SK-N-SH (cell line): ENCODE results near the gene ESRRA. TPM values are rescaled to one million over a fixed set of nuclear protein-coding genes. Genes with fewer than 3 reads are reported as not detected.

Source experiments
- CTCF ChIA-PET: fragments of 300-600, 350-600 bp; formaldehyde crosslinking; extraction: SDS; loops from one replicate; lab custom pipeline; 2021; lab: Yijun Ruan, JAX
- POLR2A ChIA-PET: fragments of 350-600 bp; sonication (Branson Sonifier 250); formaldehyde crosslinking; extraction: SDS; loops from one replicate; lab custom pipeline; 2020; ENCODE audit warnings: antibody characterized with exemption, inconsistent platforms; lab: Yijun Ruan, JAX
- DNase-seq: peaks from one replicate; pipeline ENCODE4 v3.0.0; 2012
- H2AFZ ChIP-seq: fragments of 200-600 bp; sonication (generic); 2 replicates; pipeline ENCODE4 v1.8.1; 2016; ENCODE audit warnings: antibody characterized with exemption, mild to moderate bottlenecking, low read depth
- H3F3A ChIP-seq: fragments of 200-600 bp; sonication (generic); replicated peaks from 2 replicates; pipeline ENCODE3; 2016; ENCODE audit warnings: antibody characterized with exemption, mild to moderate bottlenecking; ENCODE audit not compliant: insufficient read depth
- H3K27ac ChIP-seq, 2 experiments: fragments of 200-500 bp in 1 of 2; fragments of 200-600 bp in 1 of 2; sonication (Bioruptor generic) in 1 of 2; sonication (generic), shearing (Covaris generic) in 1 of 2; 2 replicates each; pipeline versions ENCODE4 v1.5.1 to v1.6.1; 2014 to 2016; ENCODE audit warnings: low read depth in 2 of 2, inconsistent platforms in 1 of 2, low read length in 1 of 2, mild to moderate bottlenecking in 1 of 2, mixed read lengths in 1 of 2
- H3K27me3 ChIP-seq: fragments of 200-600 bp; sonication (generic), shearing (Covaris generic); 2 replicates; pipeline ENCODE4 v1.6.1; 2016; ENCODE audit warnings: mixed run types; ENCODE audit not compliant: insufficient read depth
- H3K36me3 ChIP-seq, 2 experiments: fragments of 200-500 bp in 1 of 2; fragments of 200-600 bp in 1 of 2; sonication (Bioruptor generic) in 1 of 2; sonication (generic) in 1 of 2; replicated peaks in 1 of 2; 2 replicates each; pipeline versions ENCODE3 to v1.5.1; 2014 to 2016; ENCODE audit warnings: low read length in 1 of 2, mild to moderate bottlenecking in 1 of 2; ENCODE audit not compliant: insufficient read depth in 2 of 2, control insufficient read depth in 1 of 2
- H3K4me1 ChIP-seq, 2 experiments: fragments of 200-500 bp in 1 of 2; fragments of 200-600 bp in 1 of 2; sonication (Bioruptor generic) in 1 of 2; sonication (generic), shearing (Covaris generic) in 1 of 2; 2 replicates each; pipeline versions ENCODE4 v1.5.1 to v1.6.1; 2014 to 2016; ENCODE audit warnings: low read depth in 1 of 2, low read length in 1 of 2, mixed run types in 1 of 2; ENCODE audit not compliant: insufficient read depth in 2 of 2, control insufficient read depth in 1 of 2
- H3K4me2 ChIP-seq: fragments of 200-600 bp; sonication (generic), shearing (Covaris generic); 2 replicates; pipeline ENCODE4 v1.6.1; 2017; ENCODE audit warnings: mixed run types
- H3K4me3 ChIP-seq, 2 experiments: fragments of 200-500 bp in 1 of 2; fragments of 200-600 bp in 1 of 2; sonication (Bioruptor generic) in 1 of 2; sonication (generic), shearing (Covaris generic) in 1 of 2; 2 replicates each; pipeline versions ENCODE4 v1.5.1 to v1.8.1; 2014 to 2016; ENCODE audit warnings: low read depth in 2 of 2, inconsistent platforms in 1 of 2, low read length in 1 of 2, mild to moderate bottlenecking in 1 of 2, mixed read lengths in 1 of 2, moderate library complexity in 1 of 2
- H3K79me2 ChIP-seq: fragments of 200-600 bp; sonication (generic); 2 replicates; pipeline ENCODE4 v1.8.1; 2017; ENCODE audit warnings: mild to moderate bottlenecking; ENCODE audit not compliant: insufficient read depth
- H3K9ac ChIP-seq: fragments of 200-600 bp; sonication (generic); 2 replicates; pipeline ENCODE4 v1.6.1; 2017; ENCODE audit warnings: mixed run types
- H3K9me2 ChIP-seq: fragments of 200-600 bp; sonication (generic); 2 replicates; pipeline ENCODE4 v1.6.1; 2017; ENCODE audit warnings: mixed run types
- H3K9me3 ChIP-seq: fragments of 200-600 bp; sonication (generic); 2 replicates; pipeline ENCODE4 v1.6.1; 2017; ENCODE audit warnings: mixed run types, mild to moderate bottlenecking, moderate library complexity
- H4K20me1 ChIP-seq: fragments of 200-600 bp; sonication (generic); 2 replicates; pipeline ENCODE4 v1.6.1; 2017; ENCODE audit warnings: mild to moderate bottlenecking, mixed run types; ENCODE audit not compliant: insufficient read depth
- CTCF ChIP-seq: fragments of 200-600 bp; sonication (generic); IDR thresholded peaks from 2 replicates; pipeline ENCODE4 v1.6.1; 2017; ENCODE audit warnings: antibody characterized with exemption, mild to moderate bottlenecking, moderate library complexity
- EZH2phosphoT487 ChIP-seq: fragments of 200-600 bp; sonication (generic); IDR thresholded peaks from 2 replicates; pipeline ENCODE4 v1.6.1; 2017; ENCODE audit warnings: low read depth, mixed run types, mild to moderate bottlenecking, antibody characterized with exemption, moderate library complexity, borderline replicate concordance
- FOSL2 ChIP-seq: IDR thresholded peaks from 2 replicates; pipeline ENCODE4 v1.4.0; 2012; ENCODE audit warnings: low read depth, mild to moderate bottlenecking, moderate library complexity, borderline replicate concordance
- FOXJ3 ChIP-seq: sonication (generic); formaldehyde crosslinking; IDR thresholded peaks from 2 replicates; pipeline ENCODE4 v1.5.1; 2020; ENCODE audit warnings: mild to moderate bottlenecking, missing genetic modification reagents
- FOXM1 ChIP-seq: IDR thresholded peaks from 2 replicates; pipeline ENCODE4 v1.4.0; 2012; ENCODE audit warnings: low read depth, mild to moderate bottlenecking
- GABPA ChIP-seq: IDR thresholded peaks from 2 replicates; pipeline ENCODE4 v1.4.0; 2012; ENCODE audit warnings: low read depth, mild to moderate bottlenecking
- GATA2 ChIP-seq: sonication (generic); formaldehyde crosslinking; IDR thresholded peaks from 2 replicates; pipeline ENCODE4 v1.5.0; 2020; ENCODE audit warnings: mild to moderate bottlenecking, missing genetic modification reagents
- JUND ChIP-seq: IDR thresholded peaks from 2 replicates; pipeline ENCODE4 v1.4.0; 2012
- MEF2A ChIP-seq: IDR thresholded peaks from 2 replicates; pipeline ENCODE4 v1.4.0; 2012; ENCODE audit warnings: low read depth, borderline replicate concordance
- MXI1 ChIP-seq: IDR thresholded peaks from 2 replicates; pipeline ENCODE4 v1.6.1; 2012; ENCODE audit warnings: mild to moderate bottlenecking, low read depth, low read length, improper control_type of control experiment
- NRF1 ChIP-seq: IDR thresholded peaks from 2 replicates; pipeline ENCODE4 v1.6.1; 2012; ENCODE audit warnings: low read depth, mild to moderate bottlenecking, low read length
- POLR2AphosphoS5 ChIP-seq: IDR thresholded peaks from 2 replicates; pipeline ENCODE4 v1.6.1; 2012; ENCODE audit warnings: low read depth, low read length
- RCOR1 ChIP-seq: fragments of 150-350 bp; IDR thresholded peaks from 2 replicates; pipeline ENCODE4 v1.6.1; 2017; ENCODE audit warnings: antibody characterized with exemption, low read length
- RFX5 ChIP-seq: IDR thresholded peaks from 2 replicates; pipeline ENCODE4 v1.6.1; 2012; ENCODE audit warnings: mild to moderate bottlenecking, improper control_type of control experiment, low read length
- SIN3A ChIP-seq: IDR thresholded peaks from 2 replicates; pipeline ENCODE4 v1.6.1; 2012; ENCODE audit warnings: low read depth, mild to moderate bottlenecking, low read length, moderate library complexity, borderline replicate concordance
- TAF1 ChIP-seq: IDR thresholded peaks from 2 replicates; pipeline ENCODE4 v1.6.1; 2012; ENCODE audit warnings: low read depth, mild to moderate bottlenecking, low read length, moderate library complexity, borderline replicate concordance
- YY1 ChIP-seq: IDR thresholded peaks from 2 replicates; pipeline ENCODE4 v1.4.0; 2012; ENCODE audit warnings: low read depth, mild to moderate bottlenecking
- WGBS: methylation state at CpG from one replicate; pipeline ENCODE4 v1.1.6; 2017; ENCODE audit warnings: low lambda C conversion rate; 5-methylcytosine and 5-hydroxymethylcytosine counted together
- polyA plus RNA-seq, 3 experiments: library from polyadenylated mRNA; depleted of rRNA; stranded (reverse); fragments of >200 nt; gene quantifications; 2 replicates each; pipeline ENCODE4 v1.2.3, GENCODE V29; 2012
- TF ChIP-seq, protein P1 (sequence below): IDR thresholded peaks from 2 replicates; pipeline ENCODE4 v1.4.0; 2012; ENCODE audit warnings: low read depth, borderline replicate concordance
- TF ChIP-seq, protein P2 (sequence below): fragments of 150-350 bp; IDR thresholded peaks from 2 replicates; pipeline ENCODE4 v1.6.1; 2016; ENCODE audit warnings: mild to moderate bottlenecking, low read depth, low read length

The ESRRA gene
- polyA plus RNA-seq, 1 of the 3 experiments (the other 2 are of a cell fraction) = 27.8 TPM

DNA sequence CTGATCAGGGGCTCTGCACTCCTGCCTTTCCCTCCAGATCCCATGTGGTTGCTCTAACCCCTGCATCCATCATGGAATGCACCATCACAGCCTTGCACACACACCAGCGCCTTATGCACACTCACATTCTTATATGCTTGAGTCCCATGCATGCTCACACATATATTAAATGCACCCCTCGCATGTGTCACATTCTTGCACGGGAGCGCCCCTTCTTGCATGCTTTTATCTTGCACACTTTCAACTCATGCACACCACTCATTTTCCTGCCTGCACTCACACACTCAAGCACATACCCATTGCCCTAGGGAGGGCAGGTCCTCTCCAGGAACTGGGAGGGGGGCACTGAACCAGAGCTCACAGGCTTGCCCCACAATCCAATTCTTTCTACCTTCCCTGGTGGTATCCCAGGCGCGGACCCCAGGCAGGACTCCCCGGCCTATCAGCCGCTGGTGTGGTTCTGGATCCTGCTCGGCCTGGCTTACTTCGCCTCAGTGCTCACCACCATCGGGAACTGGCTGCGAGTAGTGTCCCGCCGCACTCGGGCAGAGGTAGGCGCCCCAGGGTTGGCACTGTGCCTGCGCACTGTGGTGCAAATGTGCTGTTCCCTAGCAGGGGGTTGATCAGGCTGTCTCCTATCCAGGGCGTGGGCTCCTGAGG, 7.5 kb upstream of the ESRRA start:
- WGBS = 83% methylated on average over 13 of the region's 18 CpGs
- Histone ChIP-seq H3K9ac (no peak overlapping the region), H3K27me3 (peaks cover 5% of the 10 kb centered on the region; the same call in 1 of the 2 replicates), H2AFZ (no peak overlapping the region), H3K4me1 (no peaks in the 10 kb centered on the region), H4K20me1 (no peaks in the 10 kb centered on the region), H3K79me2 (no peaks in the 10 kb centered on the region), H3K4me3 (no peak overlapping the region), H3K9me2 (no peaks in the 10 kb centered on the region), H3K4me2 (no peak overlapping the region), H3K9me3 (no peaks in the 10 kb centered on the region), H3F3A (peaks cover under 1% of the 10 kb centered on the region), H3K27ac (no peak overlapping the region), H3K36me3 (no peaks in the 10 kb centered on the region)
- no peak for DNase-seq
- POLR2A ChIA-PET = no interaction called here
- TF ChIP-seq FOXJ3 (no peak), TAF1 (no peak), EZH2phosphoT487 (no peak), FOXM1 (no peak), SIN3A (no peak), GABPA (no peak)
- TF ChIP-seq, protein P1, sequence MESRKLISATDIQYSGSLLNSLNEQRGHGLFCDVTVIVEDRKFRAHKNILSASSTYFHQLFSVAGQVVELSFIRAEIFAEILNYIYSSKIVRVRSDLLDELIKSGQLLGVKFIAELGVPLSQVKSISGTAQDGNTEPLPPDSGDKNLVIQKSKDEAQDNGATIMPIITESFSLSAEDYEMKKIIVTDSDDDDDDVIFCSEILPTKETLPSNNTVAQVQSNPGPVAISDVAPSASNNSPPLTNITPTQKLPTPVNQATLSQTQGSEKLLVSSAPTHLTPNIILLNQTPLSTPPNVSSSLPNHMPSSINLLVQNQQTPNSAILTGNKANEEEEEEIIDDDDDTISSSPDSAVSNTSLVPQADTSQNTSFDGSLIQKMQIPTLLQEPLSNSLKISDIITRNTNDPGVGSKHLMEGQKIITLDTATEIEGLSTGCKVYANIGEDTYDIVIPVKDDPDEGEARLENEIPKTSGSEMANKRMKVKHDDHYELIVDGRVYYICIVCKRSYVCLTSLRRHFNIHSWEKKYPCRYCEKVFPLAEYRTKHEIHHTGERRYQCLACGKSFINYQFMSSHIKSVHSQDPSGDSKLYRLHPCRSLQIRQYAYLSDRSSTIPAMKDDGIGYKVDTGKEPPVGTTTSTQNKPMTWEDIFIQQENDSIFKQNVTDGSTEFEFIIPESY = no peak
- CTCF ChIA-PET = interaction anchor here (0.9 to 1.9 kb wide), 3 partner anchors 13 to 47 kb away, joined by 3 to 12 read pairs (median 5); partner anchors contain the start of genes BAD and GPR137

GRCh38 chr11:64298966-64299846, 6.1 kb upstream of the ESRRA start:
- H3K79me2 ChIP-seq = no peaks in the 10 kb centered on the region
- no peak for DNase-seq
- CTCF ChIA-PET = interaction anchor here (1.4 kb wide), 1 partner anchor 28 kb away, joined by 6 read pairs; no protein-coding TSS in a partner anchor
- POLR2A ChIA-PET = no interaction called here
- H3F3A ChIP-seq = peaks cover 7% of the 10 kb centered on the region
- 74% methylated on average over 16 of the region's 60 CpGs for WGBS
- H4K20me1 ChIP-seq = no peaks in the 10 kb centered on the region
- no peaks in the 10 kb centered on the region for H3K9me3 ChIP-seq
- H3K9me2 ChIP-seq = no peaks in the 10 kb centered on the region
- H3K36me3 ChIP-seq = no peaks in the 10 kb centered on the region
- H3K4me2 ChIP-seq = no peak overlapping the region
- H2AFZ ChIP-seq = no peak overlapping the region
- H3K9ac ChIP-seq = no peak overlapping the region
- H3K4me1 ChIP-seq = peaks cover 5 to 6% of the 10 kb centered on the region in 2 experiments; a peak in 2 of 4 replicates
- H3K4me3 ChIP-seq = no peak overlapping the region
- H3K27ac ChIP-seq = no peak overlapping the region
- peaks cover 5% of the 10 kb centered on the region; the same call in 1 of the 2 replicates for H3K27me3 ChIP-seq
- TF ChIP-seq, protein P2, sequence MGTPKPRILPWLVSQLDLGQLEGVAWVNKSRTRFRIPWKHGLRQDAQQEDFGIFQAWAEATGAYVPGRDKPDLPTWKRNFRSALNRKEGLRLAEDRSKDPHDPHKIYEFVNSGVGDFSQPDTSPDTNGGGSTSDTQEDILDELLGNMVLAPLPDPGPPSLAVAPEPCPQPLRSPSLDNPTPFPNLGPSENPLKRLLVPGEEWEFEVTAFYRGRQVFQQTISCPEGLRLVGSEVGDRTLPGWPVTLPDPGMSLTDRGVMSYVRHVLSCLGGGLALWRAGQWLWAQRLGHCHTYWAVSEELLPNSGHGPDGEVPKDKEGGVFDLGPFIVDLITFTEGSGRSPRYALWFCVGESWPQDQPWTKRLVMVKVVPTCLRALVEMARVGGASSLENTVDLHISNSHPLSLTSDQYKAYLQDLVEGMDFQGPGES = no peak
- TF ChIP-seq MXI1 (no peak), YY1 (no peak), CTCF (no peak), RCOR1 (no peak), JUND (no peak), FOSL2 (no peak), MEF2A (no peak), RFX5 (no peak), GATA2 (CRISPR knock-in tag) (no peak), NRF1 (no peak), POLR2AphosphoS5 (no peak)
- TF ChIP-seq, protein P1 = no peak
